Skeletal muscle tissue (tissue), 4 donors: ENCODE results near the gene LRP8. TPM values are rescaled to one million over a fixed set of nuclear protein-coding genes. Genes with fewer than 3 reads are reported as not detected.

Experiments
- H3K27ac ChIP-seq: one replicate; pipeline ENCODE4 v1.7.0; 2013; ENCODE audit warnings: mild to moderate bottlenecking, low read depth, low read length, inconsistent platforms
- H3K27me3 ChIP-seq, 3 donors: one replicate each; pipeline ENCODE4 v1.7.0; 2013; ENCODE audit warnings: low read length in 3 of 3; ENCODE audit not compliant: control insufficient read depth in 3 of 3, insufficient read depth in 3 of 3
- H3K36me3 ChIP-seq, 3 donors: one replicate each; pipeline ENCODE4 v1.7.0; 2013; ENCODE audit warnings: low read length in 3 of 3; ENCODE audit not compliant: control insufficient read depth in 3 of 3, insufficient read depth in 3 of 3
- H3K4me1 ChIP-seq, 3 donors: one replicate each; pipeline ENCODE4 v1.7.0; 2013; ENCODE audit warnings: low read length in 3 of 3, mild to moderate bottlenecking in 3 of 3; ENCODE audit not compliant: control insufficient read depth in 3 of 3, insufficient read depth in 3 of 3
- H3K4me3 ChIP-seq, 3 donors: one replicate each; pipeline ENCODE4 v1.7.0; 2013; ENCODE audit warnings: low read length in 3 of 3
- H3K9ac ChIP-seq, 3 donors: one replicate each; pipeline ENCODE4 v1.7.0; 2013; ENCODE audit warnings: low read length in 3 of 3, mild to moderate bottlenecking in 3 of 3, moderate library complexity in 2 of 3, low read depth in 1 of 3
- H3K9me3 ChIP-seq, 3 donors: one replicate each; pipeline ENCODE4 v1.7.0; 2013; ENCODE audit warnings: low read length in 3 of 3; ENCODE audit not compliant: control insufficient read depth in 3 of 3
- total RNA-seq: library from RNA; depleted of rRNA; stranded (reverse); fragments of >200 nt; gene quantifications from one replicate; pipeline ENCODE4 v1.2.3, GENCODE V29; 2014
- donor health status: Osteomylitis.

LRP8 gene
- 1.6 TPM for total RNA-seq

DNA sequence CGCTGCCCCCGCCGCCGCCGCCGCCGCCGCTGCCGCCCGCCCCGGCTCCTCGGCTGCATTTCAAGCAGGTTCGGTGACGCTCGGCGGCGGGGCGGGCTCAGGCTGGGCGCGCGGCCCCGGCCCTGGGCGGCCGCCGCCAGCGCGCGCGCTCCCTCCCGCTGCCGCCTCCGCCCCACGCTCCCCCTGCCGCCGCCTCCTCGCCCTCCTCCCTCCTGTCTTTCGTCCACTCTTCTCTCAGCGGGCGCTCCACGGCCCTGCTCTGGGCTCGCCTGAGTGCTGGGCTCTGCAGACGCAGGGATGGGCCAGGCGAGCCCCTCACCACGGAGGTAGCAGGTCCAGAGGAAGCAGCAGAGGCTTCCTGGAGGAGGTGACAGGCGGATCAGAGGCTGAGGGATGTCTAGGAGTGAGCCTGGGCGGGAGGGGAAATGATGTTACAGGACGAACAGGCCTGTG is at the start of gene LRP8:
Gene LRP8, minus strand, starts transcription at position 62 of the 453 bp plus-strand sequence. CDS start 158 bp downstream, outside the sequence.
- Histone ChIP-seq H3K4me3 (peak within 1 kb of the TSS; percentile 61 to 79 (median 76)), H3K27ac (no peak within 1 kb of the TSS), H3K9ac (peak within 1 kb of the TSS in 2 of 3 donors; percentile 66 to 79), H3K4me1 (peaks cover 16 to 25% (median 24%) of the 10 kb centered on the region in 3 donors), H3K9me3 (no peaks in the 10 kb centered on the region), H3K36me3 (no peaks in the 10 kb centered on the region), H3K27me3 (peaks cover 0 to 2% (median 0%) of the 10 kb centered on the region in 3 donors)

DNA sequence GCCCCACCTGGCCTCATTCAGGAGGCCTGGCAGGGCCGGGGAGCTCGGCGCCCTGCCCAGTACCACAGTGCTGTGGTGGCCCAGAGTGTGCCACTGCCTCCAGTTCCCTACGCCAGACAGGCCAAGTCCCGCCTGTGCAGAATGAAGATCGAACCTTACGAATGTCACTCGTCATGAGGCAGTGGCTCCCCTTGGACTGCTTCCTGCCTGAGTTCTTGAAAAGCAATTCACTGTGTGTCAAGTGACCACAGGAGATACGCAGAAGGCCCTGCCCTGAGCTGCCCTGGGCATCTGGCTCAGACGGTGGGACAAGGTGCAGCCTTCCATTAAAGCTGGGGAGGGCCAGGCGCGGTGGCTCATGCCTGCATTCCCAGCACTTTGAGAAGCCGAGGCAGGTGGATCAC is 49.6 kb upstream of the LRP8 start:
- H3K27ac ChIP-seq: no peak overlapping the region
- H3K9me3 ChIP-seq: no peaks in the 10 kb centered on the region
- H3K36me3 ChIP-seq: no peaks in the 10 kb centered on the region
- no peak overlapping the region for H3K9ac ChIP-seq
- no peak overlapping the region for H3K4me3 ChIP-seq
- peaks cover 0 to 2% (median 0%) of the 10 kb centered on the region in 3 donors for H3K4me1 ChIP-seq
- peaks cover 0 to 10% (median 8%) of the 10 kb centered on the region in 3 donors for H3K27me3 ChIP-seq

- Histone ChIP-seq H3K27ac (no peak overlapping the region), H3K27me3 (peaks cover 0 to 9% (median 8%) of the 10 kb centered on the region in 3 donors)
Measured at GRCh38 chr1:53376742-53377437, 49.0 kb upstream of the LRP8 start.

DNA sequence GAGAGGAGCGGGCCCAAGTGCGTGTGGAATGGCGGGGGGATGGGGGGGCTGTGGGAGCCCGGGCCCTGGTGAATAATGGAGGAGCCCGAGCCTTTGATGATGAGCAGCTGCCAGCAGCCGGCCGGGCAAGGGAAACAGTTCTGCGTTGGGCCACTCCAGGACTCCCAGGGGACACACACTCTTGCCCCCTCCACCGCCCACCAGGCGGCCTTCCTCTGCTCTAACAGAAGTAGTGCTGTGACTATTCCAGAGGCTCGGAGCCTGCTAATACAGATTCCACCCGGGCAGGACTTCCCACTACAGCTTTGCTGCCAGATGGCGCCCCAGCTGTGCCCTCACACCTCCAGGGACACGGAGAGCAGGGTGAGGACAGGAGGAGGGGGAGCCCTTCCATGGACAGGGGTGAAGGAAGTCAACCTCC is 48.2 kb upstream of the LRP8 start:
- H3K4me3 ChIP-seq: no peak overlapping the region
- no peak overlapping the region for H3K27ac ChIP-seq
- H3K9ac ChIP-seq: no peak overlapping the region
- no peaks in the 10 kb centered on the region for H3K36me3 ChIP-seq
- H3K4me1 ChIP-seq: peaks cover 0 to 2% (median 0%) of the 10 kb centered on the region in 3 donors
- peaks cover 0 to 9% (median 8%) of the 10 kb centered on the region in 3 donors for H3K27me3 ChIP-seq
- H3K9me3 ChIP-seq: no peaks in the 10 kb centered on the region

More at GRCh38 chr1:53376742-53377437, 49.0 kb upstream of the LRP8 start:
- H3K9me3 ChIP-seq: no peaks in the 10 kb centered on the region
- peaks cover 0 to 2% (median 0%) of the 10 kb centered on the region in 3 donors for H3K4me1 ChIP-seq
- no peaks in the 10 kb centered on the region for H3K36me3 ChIP-seq
- no peak overlapping the region for H3K9ac ChIP-seq
- H3K4me3 ChIP-seq: no peak overlapping the region

GRCh38 chr1:53375440-53375839 is 47.6 kb upstream of the LRP8 start:
- Histone ChIP-seq H3K27me3 (peaks cover 0 to 9% (median 8%) of the 10 kb centered on the region in 3 donors), H3K9ac (no peak overlapping the region), H3K4me1 (peaks cover 0 to 2% (median 0%) of the 10 kb centered on the region in 3 donors), H3K9me3 (no peaks in the 10 kb centered on the region), H3K4me3 (no peak overlapping the region), H3K36me3 (no peaks in the 10 kb centered on the region), H3K27ac (no peak overlapping the region)

- Histone ChIP-seq H3K9me3 (no peaks in the 10 kb centered on the region), H3K27ac (no peak overlapping the region), H3K9ac (no peak overlapping the region), H3K36me3 (no peaks in the 10 kb centered on the region), H3K27me3 (peaks cover 0 to 17% (median 10%) of the 10 kb centered on the region in 3 donors), H3K4me3 (no peak overlapping the region), H3K4me1 (peaks cover 0 to 2% (median under 1%) of the 10 kb centered on the region in 3 donors)
Measured at GRCh38 chr1:53373246-53373645, 45.4 kb upstream of the LRP8 start.

DNA sequence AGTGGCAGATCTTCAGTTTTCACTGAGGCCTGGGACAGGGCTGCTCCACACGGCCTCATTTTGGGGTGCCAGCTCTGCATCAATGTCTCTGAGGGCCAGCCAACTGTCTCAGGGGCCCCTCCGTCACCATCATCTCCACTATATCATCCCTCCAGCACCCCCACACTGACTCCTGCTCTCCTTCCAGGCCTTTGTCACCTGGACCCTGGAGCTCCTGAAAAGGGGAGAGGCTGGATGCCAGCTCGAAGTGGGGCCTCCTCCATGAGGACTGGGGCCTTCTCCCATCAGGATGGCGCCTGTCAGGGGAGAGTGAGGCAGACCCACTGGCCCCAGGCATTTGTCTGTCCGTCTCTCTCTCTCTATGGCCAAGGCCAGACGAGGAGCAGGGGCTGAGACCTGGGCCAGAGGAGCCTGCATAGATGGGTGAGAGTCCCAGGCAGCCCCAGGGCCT is 44.7 kb upstream of the LRP8 start:
- H3K36me3 ChIP-seq: no peaks in the 10 kb centered on the region
- H3K4me3 ChIP-seq: no peak overlapping the region
- H3K27ac ChIP-seq: no peak overlapping the region
- H3K27me3 ChIP-seq: peaks cover 0 to 17% (median 16%) of the 10 kb centered on the region in 3 donors
- no peak overlapping the region for H3K9ac ChIP-seq
- no peaks in the 10 kb centered on the region for H3K9me3 ChIP-seq
- H3K4me1 ChIP-seq: peaks cover 0 to 2% (median 2%) of the 10 kb centered on the region in 3 donors

GRCh38 chr1:53371851-53372250 is 44.0 kb upstream of the LRP8 start:
- no peak overlapping the region for H3K9ac ChIP-seq
- H3K27ac ChIP-seq: no peak overlapping the region
- H3K9me3 ChIP-seq: no peaks in the 10 kb centered on the region
- no peaks in the 10 kb centered on the region for H3K36me3 ChIP-seq
- peaks cover 0 to 17% (median 11%) of the 10 kb centered on the region in 3 donors for H3K27me3 ChIP-seq
- no peak overlapping the region for H3K4me3 ChIP-seq
- peaks cover 0 to 2% (median 2%) of the 10 kb centered on the region in 3 donors for H3K4me1 ChIP-seq

GRCh38 chr1:53371121-53371666 is 43.3 kb upstream of the LRP8 start:
- Histone ChIP-seq H3K27me3 (peaks cover 0 to 14% (median 11%) of the 10 kb centered on the region in 3 donors), H3K36me3 (no peaks in the 10 kb centered on the region), H3K4me1 (peaks cover 0 to 2% (median 2%) of the 10 kb centered on the region in 3 donors), H3K9me3 (no peaks in the 10 kb centered on the region), H3K4me3 (no peak overlapping the region), H3K9ac (no peak overlapping the region), H3K27ac (no peak overlapping the region)
